HUES6 (cell line): ENCODE measurements around the gene RNLS.
"Not testable (repeated sequence)": the region's sequence is repeated elsewhere in the genome, so short reads cannot be mapped to it uniquely, and the experiment has no call there.

Experiments used
- H3K27ac ChIP-seq: 2 replicates; pipeline ENCODE4 v1.7.0; 2013; ENCODE audit warnings: low read depth, mild to moderate bottlenecking, low read length, inconsistent platforms
- H3K27me3 ChIP-seq: 2 replicates; pipeline ENCODE4 v1.6.1; 2013; ENCODE audit warnings: low read length; ENCODE audit not compliant: control insufficient read depth, insufficient read depth
- H3K36me3 ChIP-seq: 2 replicates; pipeline ENCODE4 v1.6.1; 2013; ENCODE audit warnings: low read length; ENCODE audit not compliant: control insufficient read depth, insufficient read depth
- H3K4me1 ChIP-seq: 2 replicates; pipeline ENCODE4 v1.6.1; 2013; ENCODE audit warnings: low read length; ENCODE audit not compliant: control insufficient read depth, insufficient read depth
- H3K4me3 ChIP-seq: 2 replicates; pipeline ENCODE4 v1.5.1; 2013; ENCODE audit warnings: low read depth, low read length
- H3K9ac ChIP-seq: one replicate; pipeline ENCODE4 v1.6.1; 2013; ENCODE audit warnings: mild to moderate bottlenecking, low read length
- H3K9me3 ChIP-seq: 2 replicates; pipeline ENCODE4 v1.6.1; 2013; ENCODE audit warnings: low read depth, low read length; ENCODE audit not compliant: control insufficient read depth, insufficient read depth

RNLS gene

DNA sequence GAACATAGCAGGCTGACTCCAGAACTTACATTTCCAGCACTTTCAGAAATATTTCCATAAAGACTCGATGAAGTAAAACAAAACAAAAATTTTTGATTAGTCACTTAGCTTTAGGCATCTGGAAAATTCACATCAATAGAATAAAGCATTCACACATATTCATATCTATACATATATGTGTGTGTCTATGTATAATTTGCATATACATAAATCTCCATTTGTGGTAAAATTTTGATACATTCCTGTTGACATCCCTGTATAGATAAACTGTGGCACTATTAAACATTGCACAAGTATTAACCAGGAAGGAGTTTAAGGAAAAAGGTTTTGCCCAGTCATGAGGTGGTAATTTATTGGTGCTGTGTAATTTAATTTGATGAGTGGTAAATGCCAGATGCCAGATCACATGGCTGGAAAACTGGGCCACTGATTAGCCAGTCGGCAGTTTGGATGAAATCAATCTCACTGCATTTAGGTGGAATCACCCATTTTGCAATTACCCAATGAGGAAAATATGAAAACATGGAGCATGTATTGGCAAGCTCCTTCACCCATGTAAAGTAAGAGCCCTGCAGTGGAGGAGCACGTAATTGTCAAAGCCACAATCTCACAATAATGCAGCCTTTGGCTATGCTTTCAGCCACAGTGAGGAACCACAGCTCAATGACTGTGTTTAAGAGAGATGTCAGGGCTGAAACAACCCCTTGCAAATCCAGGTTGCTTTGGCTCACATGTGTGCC lies 294.6 kb downstream of the RNLS start:
- Histone ChIP-seq H3K9ac (no peak overlapping the region), H3K27ac (no peak overlapping the region), H3K36me3 (no peaks in the 10 kb centered on the region), H3K4me1 (no peaks in the 10 kb centered on the region), H3K27me3 (no peaks in the 10 kb centered on the region), H3K4me3 (no peak overlapping the region), H3K9me3 (no peaks in the 10 kb centered on the region)

DNA sequence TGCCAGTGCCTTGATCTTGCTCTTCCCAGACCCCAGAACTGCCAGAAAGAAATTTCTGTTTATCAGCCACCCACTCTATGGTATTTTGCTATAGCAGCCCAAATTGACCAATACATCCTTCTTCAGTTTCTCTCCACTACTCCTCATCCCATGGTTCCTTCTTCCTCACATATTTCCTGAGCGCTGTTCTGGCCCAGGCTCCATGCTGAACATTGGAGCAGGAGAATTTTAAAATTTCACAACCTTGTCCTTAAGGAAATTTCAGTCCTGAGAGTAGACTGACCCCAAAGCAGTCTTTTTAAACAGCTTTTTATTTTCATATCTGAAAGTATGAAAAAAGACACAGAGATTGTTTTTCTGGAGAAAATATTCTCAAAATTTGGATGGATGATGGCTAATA lies 297.1 kb downstream of the RNLS start:
- no peak overlapping the region for H3K9ac ChIP-seq
- H3K9me3 ChIP-seq = no peaks in the 10 kb centered on the region
- H3K27ac ChIP-seq = no peak overlapping the region
- H3K36me3 ChIP-seq = no peaks in the 10 kb centered on the region
- peaks cover 17% of the 10 kb centered on the region for H3K4me1 ChIP-seq
- H3K27me3 ChIP-seq = no peaks in the 10 kb centered on the region
- no peak overlapping the region for H3K4me3 ChIP-seq

DNA sequence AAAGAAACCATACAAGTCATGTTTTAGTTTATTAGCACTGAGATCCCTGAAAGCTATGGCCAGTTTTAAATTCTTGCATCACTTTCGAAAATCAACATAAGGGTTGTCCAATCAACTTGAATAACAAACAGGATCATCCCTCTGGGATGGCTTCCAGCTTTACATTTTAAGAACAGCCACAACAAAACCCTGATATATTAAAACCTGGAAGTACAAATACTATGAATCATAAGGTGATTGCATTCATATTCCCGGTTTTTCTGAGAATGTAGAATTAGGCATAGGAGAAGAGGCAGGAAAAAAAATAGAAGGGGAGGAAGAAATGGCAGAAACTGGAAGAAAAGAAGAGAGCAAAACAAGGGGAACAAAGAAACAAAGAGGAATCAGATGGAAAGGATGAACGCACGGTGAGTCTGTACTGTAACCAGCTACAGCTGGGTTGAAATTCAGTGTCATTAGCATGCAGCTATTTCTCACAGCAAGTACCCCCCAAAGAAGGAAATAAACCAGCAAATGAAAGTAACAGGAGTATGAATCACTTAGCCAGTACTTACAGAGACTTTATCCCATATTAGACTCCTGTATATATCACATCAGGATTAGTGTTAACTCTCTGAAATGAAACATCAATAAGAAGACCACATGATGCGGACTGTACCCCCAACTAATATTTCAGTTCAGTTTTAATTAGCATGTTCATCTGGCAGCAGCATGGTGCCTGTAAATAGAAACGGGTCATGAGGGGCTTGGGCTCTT lies 301.3 kb downstream of the RNLS start:
- Histone ChIP-seq H3K27ac (no peak overlapping the region), H3K27me3 (no peaks in the 10 kb centered on the region), H3K9me3 (no peaks in the 10 kb centered on the region), H3K4me3 (no peak overlapping the region), H3K36me3 (no peaks in the 10 kb centered on the region), H3K4me1 (peaks cover 34% of the 10 kb centered on the region), H3K9ac (no peak overlapping the region)

DNA sequence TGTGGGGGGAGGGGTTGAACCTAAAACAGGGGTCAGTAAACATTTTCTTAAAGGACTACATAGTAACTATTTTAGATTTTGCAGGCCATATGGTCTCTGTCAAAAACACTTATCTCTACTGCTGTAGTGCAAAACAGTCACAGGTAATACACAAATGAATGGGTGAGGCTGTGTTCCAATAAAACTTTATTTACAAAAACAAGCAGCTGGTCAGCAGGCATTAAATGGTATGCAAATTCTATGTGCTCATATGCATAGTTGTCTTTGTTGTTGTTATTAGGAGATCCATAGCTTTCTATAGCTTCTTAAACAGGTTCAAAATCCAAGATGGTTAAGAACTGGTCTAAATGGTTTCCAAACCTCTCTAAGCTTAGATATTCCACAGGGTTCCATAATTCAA lies 302.6 kb downstream of the RNLS start:
- Histone ChIP-seq H3K27ac (no peak overlapping the region), H3K9me3 (no peaks in the 10 kb centered on the region), H3K4me1 (peaks cover 34% of the 10 kb centered on the region)

GRCh38 chr10:88278912-88279311 lies 304.2 kb downstream of the RNLS start:
- Histone ChIP-seq H3K4me1 (peaks cover 34% of the 10 kb centered on the region), H3K27me3 (no peaks in the 10 kb centered on the region), H3K9ac (no peak overlapping the region), H3K36me3 (no peaks in the 10 kb centered on the region), H3K4me3 (no peak overlapping the region), H3K9me3 (no peaks in the 10 kb centered on the region), H3K27ac (no peak overlapping the region)

More for the DNA sequence above, 302.6 kb downstream of the RNLS start:
- no peaks in the 10 kb centered on the region for H3K27me3 ChIP-seq
- H3K36me3 ChIP-seq = no peaks in the 10 kb centered on the region
- no peak overlapping the region for H3K9ac ChIP-seq
- no peak overlapping the region for H3K4me3 ChIP-seq

GRCh38 chr10:88276945-88277344 lies 306.2 kb downstream of the RNLS start:
- H3K27ac ChIP-seq, H3K27me3 ChIP-seq, H3K9ac ChIP-seq, H3K4me3 ChIP-seq, H3K9me3 ChIP-seq, H3K36me3 ChIP-seq: not testable (repeated sequence)
- peaks cover 25% of the 10 kb centered on the region for H3K4me1 ChIP-seq

- Histone ChIP-seq H3K27ac (no peak overlapping the region), H3K9me3 (no peaks in the 10 kb centered on the region), H3K36me3 (no peaks in the 10 kb centered on the region), H3K4me3 (no peak overlapping the region), H3K27me3 (no peaks in the 10 kb centered on the region), H3K4me1 (peaks cover under 1% of the 10 kb centered on the region; the same call in 1 of the 2 replicates), H3K9ac (no peak overlapping the region)
These were observed 308.8 kb downstream of the RNLS start for GRCh38 chr10:88274286-88274685.

- no peaks in the 10 kb centered on the region for H3K27me3 ChIP-seq
- no peak overlapping the region for H3K4me3 ChIP-seq
- no peak overlapping the region for H3K27ac ChIP-seq
- H3K9ac ChIP-seq = no peak overlapping the region
- no peaks in the 10 kb centered on the region for H3K4me1 ChIP-seq
- no peaks in the 10 kb centered on the region for H3K9me3 ChIP-seq
- H3K36me3 ChIP-seq = no peaks in the 10 kb centered on the region
These were observed 309.6 kb downstream of the RNLS start for GRCh38 chr10:88273567-88273966.

DNA sequence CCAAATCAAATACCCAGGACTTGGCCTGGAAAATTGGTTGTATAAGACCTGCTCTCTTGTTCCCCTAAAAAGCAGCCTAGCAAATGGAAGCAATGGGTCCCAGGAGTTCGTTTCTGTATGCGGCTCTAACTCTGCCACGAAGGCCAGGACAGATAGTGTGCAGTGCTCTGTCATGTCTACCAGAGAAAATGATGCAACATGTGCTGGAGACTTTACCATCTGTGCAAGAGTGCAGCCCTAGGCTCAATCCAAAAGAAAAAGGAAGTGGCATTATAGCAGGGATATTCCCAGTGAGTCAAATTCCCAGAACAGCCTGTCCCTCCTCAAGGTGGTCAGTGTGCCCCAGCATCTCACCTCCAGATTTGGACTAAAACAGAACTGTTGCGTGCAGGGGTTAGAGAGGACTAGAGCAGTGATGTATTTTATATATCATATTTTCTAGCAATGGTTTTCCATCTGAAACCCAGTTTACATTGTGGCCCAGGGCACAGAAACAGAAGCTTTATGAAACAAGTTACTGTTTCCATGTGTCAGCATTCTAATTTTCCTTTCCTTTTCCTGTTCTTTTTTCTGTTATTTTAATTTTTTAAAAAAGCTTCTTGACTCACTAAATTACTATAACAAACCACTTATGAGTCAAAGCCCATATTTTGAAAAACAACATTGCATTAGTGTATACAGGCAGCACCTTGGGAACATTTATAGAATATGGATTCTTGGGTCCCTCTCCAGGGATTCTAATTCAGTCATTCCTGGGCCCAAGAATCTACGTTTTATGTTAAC lies 311.2 kb downstream of the RNLS start:
- H3K36me3 ChIP-seq = no peaks in the 10 kb centered on the region
- no peak overlapping the region for H3K9ac ChIP-seq
- H3K9me3 ChIP-seq = no peaks in the 10 kb centered on the region
- no peaks in the 10 kb centered on the region for H3K4me1 ChIP-seq
- no peak overlapping the region for H3K4me3 ChIP-seq
- no peak overlapping the region for H3K27ac ChIP-seq
- H3K27me3 ChIP-seq = no peaks in the 10 kb centered on the region

DNA sequence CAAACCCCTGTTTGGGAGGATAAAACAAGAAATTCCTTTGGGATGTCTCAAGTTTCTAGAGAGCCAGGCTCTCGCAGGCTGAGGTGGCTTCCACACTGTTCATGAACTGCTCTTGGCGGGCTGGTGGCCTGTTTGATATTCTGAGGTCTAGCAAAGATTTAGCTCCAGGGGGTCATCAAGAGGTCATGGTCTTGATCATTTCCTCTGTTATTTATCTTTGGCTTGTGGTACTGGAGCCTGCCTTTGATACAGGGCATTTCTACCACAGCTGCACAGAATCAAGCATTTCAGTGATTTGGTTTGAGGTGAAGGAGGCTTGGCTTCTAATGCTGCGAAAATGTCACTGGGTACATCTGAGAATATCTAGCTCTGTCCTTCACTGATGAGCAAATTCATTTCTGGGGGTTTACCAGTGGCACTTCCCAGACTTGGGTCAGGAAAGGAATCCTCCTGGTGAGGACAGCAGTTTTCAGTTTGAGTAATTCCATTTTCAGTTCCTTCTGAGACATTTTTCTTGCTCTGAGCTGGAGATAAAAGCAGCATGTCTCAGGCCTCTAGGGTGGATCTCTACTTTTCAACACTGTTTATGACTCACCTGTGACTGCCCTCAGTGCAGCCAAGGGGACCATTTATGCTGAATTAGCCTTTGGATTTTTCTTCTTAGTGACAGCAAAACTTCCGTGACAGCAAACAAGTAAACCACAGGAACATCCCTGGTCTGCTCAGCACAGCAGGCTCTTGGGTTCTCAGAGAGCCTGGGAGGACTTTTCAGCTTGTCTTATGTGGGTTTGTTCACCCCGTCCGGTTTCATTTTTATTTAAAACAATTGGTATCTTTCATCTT lies 312.0 kb downstream of the RNLS start:
- Histone ChIP-seq H3K36me3 (no peaks in the 10 kb centered on the region), H3K9me3 (no peaks in the 10 kb centered on the region), H3K27me3 (no peaks in the 10 kb centered on the region), H3K4me1 (no peaks in the 10 kb centered on the region), H3K27ac (no peak overlapping the region), H3K9ac (no peak overlapping the region), H3K4me3 (no peak overlapping the region)
